GM12891 (cell line): ENCODE data around the gene UFD1.
A peak's percentile ranks its signal among the peaks of the same experiment; 100 is the strongest.

Experiments used
- DNase-seq: peaks from one replicate; pipeline ENCODE4 v3.0.0; 2011; ENCODE audit warnings: low spot score; ENCODE audit not compliant: insufficient read length
- FAIRE-seq: peaks from 2 replicates; lab custom pipeline; 2011; peaks lifted over from hg19 to GRCh38; lab: Jason Lieb, UNC
- PAX5 ChIP-seq: IDR thresholded peaks from 2 replicates; pipeline ENCODE4 v1.6.1; 2011; ENCODE audit warnings: low read length, moderate library complexity, mild to moderate bottlenecking; ENCODE audit not compliant: insufficient read depth, severe bottlenecking
- POLR2A ChIP-seq: IDR thresholded peaks from 2 replicates; pipeline ENCODE4 v1.6.1; 2011; ENCODE audit warnings: low read depth, low read length, control low read depth
- POLR2AphosphoS5 ChIP-seq: IDR thresholded peaks from 2 replicates; pipeline ENCODE4 v1.6.1; 2011; ENCODE audit warnings: low read depth, low read length, control low read depth
- POU2F2 ChIP-seq: IDR thresholded peaks from 2 replicates; pipeline ENCODE4 v1.6.1; 2011; ENCODE audit warnings: low read depth, mild to moderate bottlenecking, control low read depth, low read length, moderate library complexity
- SPI1 ChIP-seq: IDR thresholded peaks from 2 replicates; pipeline ENCODE4 v1.6.1; 2011; ENCODE audit warnings: low read depth, low read length, control low read depth
- TAF1 ChIP-seq: IDR thresholded peaks from 2 replicates; pipeline ENCODE4 v1.6.1; 2011; ENCODE audit warnings: low read depth, low read length, control low read depth

UFD1 gene

DNA sequence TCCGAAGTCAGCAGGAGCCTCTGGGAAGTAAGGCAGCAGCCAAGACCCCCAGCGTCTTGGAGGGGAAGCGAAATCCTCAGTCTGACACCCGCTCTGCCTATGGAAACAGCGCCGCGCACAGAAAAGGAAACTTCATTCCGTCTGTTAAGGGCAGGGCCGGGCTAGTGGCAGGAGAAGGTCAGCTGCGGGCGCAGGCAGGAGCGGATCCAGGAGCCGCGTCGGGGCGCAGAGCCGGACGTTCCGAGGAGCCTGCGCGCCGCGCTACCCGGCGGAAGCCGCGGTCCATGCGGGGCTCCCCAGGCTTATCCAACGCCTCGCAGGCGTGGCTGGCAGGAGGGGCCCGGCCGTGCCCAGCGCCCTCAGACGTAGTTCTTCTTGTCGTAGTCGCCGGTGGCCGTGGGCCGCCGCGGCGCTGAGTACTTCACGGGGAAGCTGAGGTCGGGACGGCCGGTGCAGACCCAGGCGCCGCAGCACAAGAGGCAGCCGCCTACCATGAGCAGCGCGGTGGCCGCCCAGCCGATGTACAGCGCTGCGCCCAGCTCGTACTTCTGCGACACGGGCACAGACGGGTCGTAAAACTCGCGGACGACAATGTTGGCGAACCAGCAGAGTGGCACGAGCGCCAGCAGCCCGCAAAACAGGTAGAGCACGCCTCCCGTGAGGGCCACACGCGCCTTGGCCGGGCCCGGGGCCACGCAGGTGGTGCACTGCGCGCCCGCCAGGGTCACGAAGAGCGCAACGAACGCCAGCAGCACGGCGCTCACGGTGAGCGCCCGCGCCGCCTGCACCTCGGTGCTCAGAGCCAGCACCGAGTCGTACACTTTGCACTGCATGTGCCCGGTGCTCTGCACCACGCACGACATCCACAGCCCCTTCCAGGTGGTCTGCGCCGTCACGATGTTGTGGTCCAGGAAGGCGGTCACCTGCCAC, 44.5 kb upstream of the UFD1 start:
- FAIRE-seq (peak; percentile 55), DNase-seq (no peak)
- TF ChIP-seq TAF1 (no peak), POLR2AphosphoS5 (no peak), POLR2A (no peak), SPI1 (no peak), POU2F2 (no peak), PAX5 (no peak)

GRCh38 chr22:19522881-19523239, 43.9 kb upstream of the UFD1 start:
- no peak for TF ChIP-seq POU2F2
- no peak for TF ChIP-seq SPI1
- no peak for TF ChIP-seq PAX5
- DNase-seq (no peak), FAIRE-seq (no peak)

DNA sequence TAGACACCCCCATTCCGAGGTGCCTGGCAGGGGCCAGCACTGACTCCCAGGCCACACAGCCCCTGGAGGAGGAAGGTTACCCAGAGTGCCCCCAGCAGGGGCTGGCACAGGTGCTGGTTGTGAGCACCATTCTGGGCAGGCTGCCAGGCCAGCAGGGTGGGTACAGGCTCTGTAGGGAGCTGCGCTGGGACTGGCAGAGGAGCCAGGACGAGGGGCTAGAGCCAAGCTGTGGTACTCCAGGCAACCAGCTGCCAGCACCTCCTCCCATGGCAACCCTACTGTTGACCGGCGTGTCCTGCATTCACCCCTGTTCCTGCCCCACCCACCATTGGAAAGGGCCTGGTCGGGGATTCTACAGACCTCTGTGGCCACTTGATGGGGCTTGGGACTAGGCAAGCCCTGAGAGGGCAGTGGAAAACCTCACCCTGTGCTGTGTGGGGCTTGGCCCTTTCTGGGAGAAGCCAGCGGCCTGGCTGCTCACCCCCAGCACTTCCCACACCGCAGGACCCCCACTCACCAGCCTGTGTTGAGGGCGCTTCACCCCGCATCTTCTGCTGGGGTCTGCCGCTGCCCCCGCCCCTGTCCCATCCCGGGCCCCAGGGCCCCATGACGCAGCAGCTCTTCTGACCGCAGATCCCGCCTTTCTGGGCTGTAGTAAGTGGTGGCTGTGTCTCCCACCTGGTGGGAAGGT, 43.3 kb upstream of the UFD1 start:
- DNase-seq = no peak
- TF ChIP-seq POLR2AphosphoS5 (no peak), SPI1 (no peak), POU2F2 (no peak), PAX5 (no peak), TAF1 (no peak), POLR2A (no peak)
- no peak for FAIRE-seq

GRCh38 chr22:19520566-19521305, 41.7 kb upstream of the UFD1 start:
- DNase-seq (no peak), FAIRE-seq (no peak)
- TF ChIP-seq POLR2AphosphoS5 (no peak), TAF1 (no peak), POLR2A (no peak), POU2F2 (no peak), SPI1 (no peak), PAX5 (no peak)

DNA sequence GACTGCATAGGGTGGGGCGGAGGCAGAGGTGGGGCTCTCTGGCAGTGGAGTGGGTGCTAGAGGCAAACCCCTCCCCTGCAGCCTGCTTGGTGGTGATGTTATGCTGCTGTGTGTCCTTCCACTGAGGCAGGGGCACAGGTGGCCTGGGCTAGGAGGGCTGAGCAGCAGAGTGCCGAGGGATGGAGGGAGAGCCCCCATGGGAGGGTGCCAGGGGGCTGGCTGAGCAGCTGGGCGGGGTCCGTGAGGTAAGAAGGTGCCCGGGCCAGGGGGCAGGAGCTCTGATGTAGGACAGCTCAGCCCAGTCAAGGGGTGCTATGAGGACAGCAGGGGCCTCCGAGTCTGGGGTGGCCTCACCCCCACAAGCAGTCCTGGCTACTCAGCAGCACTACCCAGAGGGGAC, 41.0 kb upstream of the UFD1 start:
- no peak for FAIRE-seq
- no peak for TF ChIP-seq TAF1
- TF ChIP-seq POU2F2 = no peak
- no peak for TF ChIP-seq PAX5
- TF ChIP-seq SPI1 = no peak
- no peak for TF ChIP-seq POLR2AphosphoS5
- TF ChIP-seq POLR2A = no peak
- DNase-seq = no peak

GRCh38 chr22:19519041-19519926, 40.3 kb upstream of the UFD1 start:
- no peak for TF ChIP-seq POLR2A
- TF ChIP-seq POU2F2 = no peak
- no peak for TF ChIP-seq TAF1
- no peak for TF ChIP-seq PAX5
- no peak for TF ChIP-seq SPI1
- TF ChIP-seq POLR2AphosphoS5 = no peak
- FAIRE-seq (no peak), DNase-seq (no peak)

DNA sequence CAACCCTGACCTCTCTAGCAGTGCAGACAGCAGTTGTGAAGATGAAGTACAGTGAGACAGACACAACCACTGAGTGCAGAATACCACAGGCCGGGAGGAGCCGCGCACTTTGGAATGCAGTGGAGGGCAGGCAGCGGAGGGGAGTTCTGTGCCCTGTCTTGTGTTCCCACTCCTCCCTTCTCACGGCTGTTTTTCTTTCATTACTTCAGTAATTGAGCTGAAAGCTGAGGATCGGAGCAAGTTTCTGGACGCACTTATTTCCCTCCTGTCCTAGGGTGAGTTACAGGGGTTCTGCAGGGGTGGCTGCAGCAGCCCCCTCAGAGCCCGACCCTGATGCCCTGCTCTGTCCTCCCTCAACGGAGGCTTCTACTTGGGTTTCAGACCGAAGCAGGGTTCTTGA, 39.6 kb upstream of the UFD1 start:
- DNase-seq = no peak
- no peak for TF ChIP-seq SPI1
- no peak for TF ChIP-seq TAF1
- no peak for TF ChIP-seq POLR2A
- TF ChIP-seq PAX5 = no peak
- no peak for TF ChIP-seq POU2F2
- TF ChIP-seq POLR2AphosphoS5 = no peak
- no peak for FAIRE-seq

DNA sequence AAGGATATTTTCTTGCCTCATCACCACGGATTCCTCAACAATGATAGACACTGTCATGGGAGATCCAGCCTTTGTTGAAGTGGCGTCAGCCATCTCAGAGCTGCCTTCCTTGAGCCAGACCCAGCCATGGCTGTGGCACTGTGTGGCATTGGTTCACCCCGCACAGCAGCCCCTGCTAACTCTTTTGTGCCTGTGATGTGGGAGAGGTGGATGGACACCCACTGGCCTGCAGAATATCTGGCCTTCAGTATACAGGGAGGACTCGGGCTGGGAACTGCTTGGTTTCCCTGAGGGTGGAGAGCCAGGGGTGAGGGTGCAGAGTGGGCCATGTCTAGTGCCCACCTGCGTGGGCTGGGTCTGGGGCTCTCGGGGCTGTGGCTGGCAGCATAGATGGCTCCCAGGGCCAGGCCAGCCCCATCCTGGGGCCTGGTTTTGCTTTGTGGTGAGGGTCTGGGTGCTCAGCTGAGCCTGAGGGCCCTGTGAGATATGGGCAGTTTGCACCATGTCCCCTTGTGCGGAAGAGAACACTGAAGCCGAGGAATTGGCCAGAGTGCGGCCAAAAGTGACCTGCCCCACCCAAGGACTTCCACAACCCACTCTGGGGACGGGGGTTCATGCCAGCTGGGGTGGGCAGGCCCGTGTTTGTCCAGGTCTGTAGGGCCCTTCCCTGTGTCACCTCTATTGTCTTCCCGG, 39.1 kb upstream of the UFD1 start:
- FAIRE-seq (no peak), DNase-seq (no peak)
- no peak for TF ChIP-seq POLR2AphosphoS5
- TF ChIP-seq SPI1 = no peak
- TF ChIP-seq PAX5 = no peak
- TF ChIP-seq TAF1 = no peak
- TF ChIP-seq POU2F2 = no peak
- no peak for TF ChIP-seq POLR2A

DNA sequence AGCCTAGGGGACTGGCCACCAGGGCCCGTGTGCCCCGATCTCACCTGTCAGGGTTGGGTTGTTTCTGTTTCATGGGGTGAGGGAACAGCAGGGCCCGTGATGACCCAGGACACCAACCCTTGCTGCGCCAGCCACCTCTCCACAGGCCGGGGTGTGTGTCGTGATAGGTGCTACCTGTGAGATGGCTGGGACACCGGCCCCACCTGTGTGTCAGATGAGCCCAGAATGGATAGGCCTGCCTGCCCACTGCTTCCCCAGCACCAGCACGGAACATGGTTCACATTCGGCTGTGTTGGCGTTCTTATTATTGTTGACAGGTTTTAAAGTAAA, 38.1 kb upstream of the UFD1 start:
- TF ChIP-seq POLR2AphosphoS5 = no peak
- no peak for TF ChIP-seq POU2F2
- no peak for TF ChIP-seq SPI1
- TF ChIP-seq TAF1 = no peak
- TF ChIP-seq POLR2A = no peak
- TF ChIP-seq PAX5 = no peak
- DNase-seq = no peak
- no peak for FAIRE-seq
